ENCODE data around the gene DNAH9. TPM values are rescaled to one million over a fixed set of nuclear protein-coding genes. Genes with fewer than 3 reads are reported as not detected.

Gene DNAH9
- total and polyA plus RNA-seq, 2 of the 8 experiments (the other 6 are each of a cell fraction or from before 2014, with no cell fraction given): 0.21 to 0.86 TPM

DNA sequence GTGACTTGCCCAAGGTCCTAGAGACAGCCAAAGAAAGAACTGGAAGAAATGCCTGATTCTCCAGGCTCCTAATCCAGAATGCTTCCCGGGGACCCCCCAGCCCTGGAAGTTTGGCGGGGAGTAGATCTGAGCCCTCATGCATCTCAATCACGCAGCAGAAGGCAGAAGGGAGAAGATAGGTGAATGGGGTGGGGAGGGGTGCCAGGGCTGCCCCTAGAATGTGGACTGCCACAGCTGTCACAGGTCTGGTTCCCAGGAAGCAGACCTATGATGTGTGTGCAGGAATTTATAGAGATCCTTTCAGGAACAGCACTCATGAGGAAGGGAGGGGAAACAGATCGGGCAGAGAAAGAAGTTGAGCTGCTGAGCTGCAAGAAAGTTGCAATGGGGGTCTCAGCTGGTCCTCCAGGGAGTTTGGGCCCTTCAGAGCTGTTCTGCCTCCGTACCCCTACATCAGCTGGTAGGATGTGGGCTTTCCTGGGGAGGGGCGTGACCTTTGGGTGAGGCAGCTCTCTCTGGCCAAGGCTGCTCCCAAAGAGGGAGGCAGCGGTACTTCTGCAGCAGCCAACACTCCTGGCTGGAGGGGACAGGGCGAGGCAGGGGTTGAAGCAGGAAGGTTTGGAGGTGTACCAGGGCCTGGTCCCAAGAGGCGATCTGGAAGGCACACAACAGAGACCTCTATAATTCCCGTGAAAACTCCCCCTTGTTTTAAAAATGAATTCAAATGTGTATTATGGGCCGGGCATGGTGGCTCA, 43.4 kb downstream of the DNAH9 start:
- H2BK120ac ChIP-seq (replicated peaks; ENCODE audit: low read depth, low read length): no peak overlapping the region
- H3K23ac ChIP-seq (ENCODE audit: insufficient read length): no peak overlapping the region
- no peaks in the 10 kb centered on the region for H4K20me1 ChIP-seq (replicated peaks in 1 of 2; ENCODE audit: control insufficient read depth in 1 of 2, insufficient read depth in 2 of 2, low read length in 2 of 2)
- H2AFZ ChIP-seq (ENCODE audit: low read length): no peak overlapping the region
- no peak overlapping the region for H3K9ac ChIP-seq (replicated peaks in 1 of 4; ENCODE audit: extremely low read depth in 1 of 4, low read depth in 3 of 4, low read length in 3 of 4)
- H4K91ac ChIP-seq (replicated peaks; ENCODE audit: insufficient read length, low read length): no peak overlapping the region
- no peaks in the 10 kb centered on the region for H3K36me3 ChIP-seq (ENCODE audit: control insufficient read depth in 2 of 4, insufficient read depth in 4 of 4, low read length in 3 of 4)
- no peak overlapping the region for H2AK5ac ChIP-seq (ENCODE audit: low read depth, low read length)
- H3K27ac ChIP-seq (ENCODE audit: low read depth, low read length): no peak overlapping the region
- no peaks in the 10 kb centered on the region for H3K23me2 ChIP-seq (ENCODE audit: low read depth, low read length)
- no peak overlapping the region for H2BK12ac ChIP-seq (ENCODE audit: low read depth, low read length)
- no peak overlapping the region for H2BK20ac ChIP-seq (ENCODE audit: low read length)
- H3K4me3 ChIP-seq (ENCODE audit: extremely low read depth in 1 of 4, insufficient read depth in 2 of 4, low read depth in 3 of 4, low read length in 4 of 4): no peak overlapping the region
- no peak overlapping the region for H3K4ac ChIP-seq (replicated peaks; ENCODE audit: insufficient read length, low read depth, low read length)
- 88% methylated on average over 9 of the region's 11 CpGs; no CpG with 5 or more reads in 1 of the 2 experiments for WGBS, 2 experiments (ENCODE audit: extremely low coverage in 1 of 2, insufficient coverage in 1 of 2, insufficient read length in 1 of 2, insufficient replicate concordance in 2 of 2, low coverage in 1 of 2, low lambda C conversion rate in 2 of 2, missing lambda C conversion rate in 1 of 2)
- H3K9me3 ChIP-seq (ENCODE audit: insufficient read depth in 2 of 2, low read depth in 1 of 2, low read length in 1 of 2): no peaks in the 10 kb centered on the region
- no peak overlapping the region for H3K56ac ChIP-seq (replicated peaks; ENCODE audit: insufficient read length, low read depth, low read length)
- H4K5ac ChIP-seq (ENCODE audit: insufficient read length, low read depth, low read length): no peak overlapping the region
- no peaks in the 10 kb centered on the region for H3K79me2 ChIP-seq (ENCODE audit: control insufficient read depth in 1 of 2, insufficient read depth in 2 of 2, low read length in 2 of 2)
- no peak overlapping the region for H3K18ac ChIP-seq (ENCODE audit: extremely low read depth, low read length)
- no peaks in the 10 kb centered on the region for H3K4me1 ChIP-seq (replicated peaks in 1 of 4; ENCODE audit: control insufficient read depth in 3 of 4, insufficient read depth in 4 of 4, low read length in 3 of 4)
- no peak overlapping the region for H2BK5ac ChIP-seq (ENCODE audit: low read depth, low read length)
- H4K8ac ChIP-seq (ENCODE audit: extremely low read depth, insufficient read depth, low read length): no peak overlapping the region
- ChIA-PET CTCF (ENCODE audit: partially characterized antibody) (interaction anchor here (0.7 to 3.7 kb wide), 5 partner anchors 12 to 762 kb away, joined by 3 to 34 read pairs (median 3); no protein-coding TSS in a partner anchor), POLR2A (ENCODE audit: partially characterized antibody) (no interaction called here)
- H2BK15ac ChIP-seq (ENCODE audit: low read length): no peak overlapping the region
- no peaks in the 10 kb centered on the region for H3K79me1 ChIP-seq (ENCODE audit: low read depth, low read length)
- no peak for DNase-seq (ENCODE audit: low read depth in 1 of 2, low spot score in 2 of 2)
- no peak overlapping the region for H3K4me2 ChIP-seq (ENCODE audit: insufficient read depth in 1 of 2, low read depth in 2 of 2, low read length in 2 of 2)
- no peak for FAIRE-seq
- no peaks in the 10 kb centered on the region for H3K27me3 ChIP-seq (replicated peaks in 1 of 4; ENCODE audit: control insufficient read depth in 3 of 4, extremely low read depth in 1 of 4, insufficient read depth in 3 of 4, low read length in 3 of 4)
- no peak overlapping the region for H3K14ac ChIP-seq (ENCODE audit: insufficient read length)
- no peak for TF ChIP-seq SP1 (IDR thresholded peaks at IDR 0.05; ENCODE audit: low read depth, low read length)
- no peak for TF ChIP-seq TEAD4 (IDR thresholded peaks at IDR 0.05; ENCODE audit: low read depth, low read length)
- no peak for TF ChIP-seq YY1 (IDR thresholded peaks at IDR 0.05; ENCODE audit: low read depth, low read length)
- no peak for TF ChIP-seq EGR1 (IDR thresholded peaks at IDR 0.05; ENCODE audit: borderline replicate concordance, low read depth, low read length)
- TF ChIP-seq, protein P1, sequence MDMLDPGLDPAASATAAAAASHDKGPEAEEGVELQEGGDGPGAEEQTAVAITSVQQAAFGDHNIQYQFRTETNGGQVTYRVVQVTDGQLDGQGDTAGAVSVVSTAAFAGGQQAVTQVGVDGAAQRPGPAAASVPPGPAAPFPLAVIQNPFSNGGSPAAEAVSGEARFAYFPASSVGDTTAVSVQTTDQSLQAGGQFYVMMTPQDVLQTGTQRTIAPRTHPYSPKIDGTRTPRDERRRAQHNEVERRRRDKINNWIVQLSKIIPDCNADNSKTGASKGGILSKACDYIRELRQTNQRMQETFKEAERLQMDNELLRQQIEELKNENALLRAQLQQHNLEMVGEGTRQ (IDR thresholded peaks at IDR 0.05; ENCODE audit: low read length): no peak
- TF ChIP-seq SIX5 (IDR thresholded peaks at IDR 0.05; ENCODE audit: low read depth, low read length): no peak
- TF ChIP-seq NRF1 (IDR thresholded peaks at IDR 0.05; ENCODE audit: low read depth, low read length): no peak
- no peak for TF ChIP-seq CREB1 (IDR thresholded peaks at IDR 0.05)
- TF ChIP-seq HDAC2 (IDR thresholded peaks at IDR 0.05; ENCODE audit: borderline replicate concordance in 1 of 2, low read depth in 2 of 2, low read length in 2 of 2): no peak
- TF ChIP-seq RXRA (IDR thresholded peaks at IDR 0.05; ENCODE audit: insufficient read depth, low read depth, low read length): no peak
- TF ChIP-seq RNF2 (IDR thresholded peaks at IDR 0.05; ENCODE audit: borderline replicate concordance, low read depth, low read length, missing control alignments, poor library complexity, severe bottlenecking): no peak
- no peak for TF ChIP-seq ASH2L (IDR thresholded peaks at IDR 0.05; ENCODE audit: low read length)
- TF ChIP-seq CHD1 (IDR thresholded peaks at IDR 0.05; ENCODE audit: low read depth, low read length): no peak

Data from H1 (cell line).